Fibroblast of skin of left biceps (primary cell): ENCODE results near the gene SH3RF2.
"Not testable (repeated sequence)": the region's sequence is repeated elsewhere in the genome, so short reads cannot be mapped to it uniquely, and the experiment has no call there.

ENCODE experiments used
- DNase-seq, 2 experiments: peaks; one replicate each; pipeline ENCODE4 v3.0.0-alpha.2; 2013; ENCODE audit warnings: low read depth in 2 of 2

Gene SH3RF2

DNA sequence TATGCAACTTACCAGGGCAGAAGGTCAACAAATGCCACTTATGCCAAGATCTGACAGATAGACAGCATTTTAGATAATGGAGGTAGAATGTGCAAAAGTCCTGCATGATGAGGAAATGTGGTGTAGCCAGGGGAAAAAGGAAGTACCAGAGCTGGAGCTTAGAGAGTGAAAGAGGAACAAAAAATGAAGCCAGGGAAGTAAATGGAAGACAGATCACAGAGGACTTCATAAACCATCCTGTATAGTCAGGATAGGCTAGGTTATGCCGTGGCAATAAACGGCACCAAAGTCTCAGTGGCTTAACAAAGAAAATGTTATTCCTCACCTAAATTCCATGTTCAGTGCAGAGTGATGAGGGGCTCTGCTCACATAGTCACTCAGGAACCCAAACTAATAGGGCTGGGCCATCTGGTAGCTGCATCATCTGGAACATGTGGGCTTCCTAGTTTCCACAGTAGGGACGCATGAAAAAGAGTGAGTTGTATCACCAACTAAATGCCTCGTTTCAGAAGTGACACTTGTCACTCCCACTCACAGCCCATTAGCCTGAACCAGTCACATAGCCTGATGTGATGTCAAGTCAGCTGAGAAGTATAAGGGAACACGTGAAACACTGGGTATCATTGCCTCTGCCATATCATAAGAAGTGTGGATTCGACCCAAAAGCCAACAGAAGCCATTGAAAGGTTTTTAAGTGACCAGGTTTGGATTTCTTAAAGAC lies 70.3 kb downstream of the SH3RF2 start:
- no peak for DNase-seq

DNA sequence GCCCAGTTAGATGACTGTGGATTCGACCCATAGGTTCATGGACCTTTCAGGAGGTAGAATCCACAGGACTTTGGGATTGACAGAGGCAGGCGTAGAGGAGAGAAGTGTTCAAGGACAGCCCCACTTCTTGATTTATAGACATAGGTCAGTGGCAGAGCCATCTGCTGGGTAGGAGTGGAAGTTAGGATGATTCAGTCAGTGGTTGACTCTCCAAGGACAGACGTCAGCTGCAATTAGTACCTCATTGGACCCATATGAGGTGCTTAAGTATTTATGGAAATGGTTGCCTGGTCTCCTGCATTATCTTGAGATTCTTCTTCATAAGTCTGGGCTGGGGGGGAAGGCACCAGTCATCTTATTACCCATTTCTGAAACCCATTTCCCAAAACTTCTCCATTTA lies 70.9 kb downstream of the SH3RF2 start:
- DNase-seq = no peak

DNA sequence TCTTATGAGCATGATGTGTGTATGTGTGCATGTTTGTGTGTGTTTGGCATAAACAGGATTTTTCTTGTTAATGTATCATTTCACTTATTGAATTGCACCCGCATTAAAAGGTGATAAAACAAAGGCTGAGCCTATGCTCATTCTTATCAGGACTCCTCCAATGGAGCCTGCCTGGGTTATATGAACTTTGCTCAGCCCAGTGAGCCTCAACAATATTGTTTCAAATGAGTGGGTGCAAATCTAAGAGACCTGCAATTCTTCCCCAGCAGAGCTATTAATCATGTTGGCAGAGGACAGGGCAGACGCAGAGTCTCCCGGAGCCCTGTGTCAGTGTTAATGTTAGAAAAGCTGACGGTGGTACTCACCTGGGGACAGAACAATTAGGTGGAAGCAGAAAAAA lies 71.6 kb downstream of the SH3RF2 start:
- no peak for DNase-seq

DNA sequence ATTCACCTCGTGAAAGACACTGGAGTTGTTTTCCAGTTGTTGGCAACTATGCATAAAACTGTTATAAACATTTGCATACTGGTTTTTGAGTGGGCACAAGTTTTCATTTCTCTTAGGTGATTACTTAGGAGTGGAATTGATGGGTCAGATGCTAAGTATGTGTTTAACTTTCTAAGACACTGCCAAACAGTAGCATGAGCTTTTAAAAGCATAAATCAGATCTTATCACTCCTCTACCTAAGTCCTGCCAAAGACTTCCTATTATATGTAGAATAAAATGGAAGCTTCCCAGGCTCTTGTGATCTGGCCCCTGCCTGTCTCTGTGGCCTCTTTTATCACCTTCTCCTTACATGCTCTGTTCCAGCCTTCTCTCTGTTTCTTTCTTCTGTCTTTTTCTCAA lies 72.6 kb downstream of the SH3RF2 start:
- DNase-seq = no peak

DNA sequence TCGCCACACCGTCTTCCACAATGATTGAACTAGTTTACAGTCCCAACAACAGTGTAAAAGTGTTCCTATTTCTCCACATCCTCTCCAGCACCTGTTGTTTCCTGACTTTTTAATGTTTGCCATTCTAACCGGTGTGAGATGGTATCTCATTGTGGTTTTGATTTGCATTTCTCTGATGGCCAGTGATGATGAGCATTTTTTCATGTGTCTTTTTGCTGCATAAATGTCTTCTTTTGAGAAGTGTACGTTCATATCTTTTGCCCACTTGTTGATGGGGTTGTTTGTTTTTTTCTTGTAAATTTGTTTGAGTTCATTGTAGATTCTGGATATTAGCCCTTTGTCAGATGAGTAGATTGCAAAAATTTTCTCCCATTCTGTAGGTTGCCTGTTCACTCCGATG lies 74.1 kb downstream of the SH3RF2 start:
- DNase-seq = not testable (repeated sequence)

DNA sequence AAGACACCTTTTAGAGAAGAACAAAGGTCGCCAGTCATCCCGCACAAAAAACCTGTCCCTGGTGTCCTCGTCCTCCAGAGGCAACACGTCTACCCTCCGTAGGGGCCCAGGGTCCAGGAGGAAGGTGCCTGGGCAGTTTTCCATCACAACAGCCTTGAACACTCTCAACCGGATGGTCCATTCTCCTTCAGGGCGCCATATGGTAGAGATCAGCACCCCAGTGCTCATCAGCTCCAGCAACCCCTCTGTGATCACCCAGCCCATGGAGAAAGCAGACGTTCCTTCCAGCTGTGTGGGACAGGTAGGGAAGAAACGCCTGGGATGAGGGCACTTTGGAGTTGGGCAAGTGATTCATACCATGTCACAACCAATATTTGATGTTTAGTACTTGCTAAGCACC lies 77.4 kb downstream of the SH3RF2 start:
- DNase-seq = no peak

DNA sequence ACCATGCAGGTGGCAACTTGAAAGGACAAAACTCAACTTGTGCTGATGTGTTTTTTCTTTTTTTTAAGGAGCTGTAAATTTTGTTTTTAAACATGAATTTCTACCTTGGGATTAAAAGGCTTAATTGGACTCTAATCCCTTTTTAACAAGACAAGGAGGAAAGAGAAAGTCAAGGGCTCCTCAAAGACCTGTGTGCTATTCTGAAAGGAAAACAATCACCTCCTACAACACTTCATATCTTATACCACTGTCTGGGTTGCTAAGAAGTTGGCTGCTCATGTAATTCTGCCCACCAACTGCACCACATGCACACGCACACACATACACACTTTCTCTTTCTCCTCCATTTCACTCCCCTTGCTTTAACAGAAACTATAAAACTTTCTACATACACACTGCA lies 78.6 kb downstream of the SH3RF2 start:
- no peak for DNase-seq

DNA sequence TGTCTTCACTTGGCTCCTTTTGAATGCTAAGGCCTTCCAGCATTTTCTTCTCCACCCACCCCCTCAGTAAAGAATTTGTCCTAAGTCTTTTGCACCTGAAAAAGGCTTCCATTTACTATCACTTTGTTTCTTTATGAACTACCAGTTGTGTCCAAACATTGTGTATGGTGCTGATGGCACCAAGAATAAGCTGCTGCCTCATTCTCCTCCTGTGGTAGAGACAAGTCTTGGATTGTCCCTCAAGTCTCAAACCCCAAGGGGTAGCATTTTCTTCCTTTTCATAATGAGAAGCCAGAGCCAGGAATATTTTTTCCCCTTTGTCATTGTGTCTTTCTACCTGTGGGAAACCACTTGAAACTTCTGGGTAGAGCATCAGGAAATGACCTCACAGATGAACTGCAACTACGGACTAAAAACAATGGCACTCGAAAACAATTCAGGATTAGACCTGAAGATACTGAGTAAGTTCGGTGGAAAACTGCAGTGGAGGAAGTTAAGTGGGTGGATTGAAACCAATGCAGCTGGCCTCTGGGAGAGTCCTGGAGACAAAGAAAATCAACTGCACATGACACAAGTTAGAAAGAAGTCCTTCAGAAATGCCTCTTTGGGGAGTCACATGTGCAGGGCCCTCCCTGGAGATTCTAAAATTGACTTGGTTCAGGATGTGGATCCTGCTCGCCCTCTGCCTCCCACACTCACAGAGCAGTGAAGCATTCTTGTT lies 80.5 kb downstream of the SH3RF2 start:
- DNase-seq = no peak

DNA sequence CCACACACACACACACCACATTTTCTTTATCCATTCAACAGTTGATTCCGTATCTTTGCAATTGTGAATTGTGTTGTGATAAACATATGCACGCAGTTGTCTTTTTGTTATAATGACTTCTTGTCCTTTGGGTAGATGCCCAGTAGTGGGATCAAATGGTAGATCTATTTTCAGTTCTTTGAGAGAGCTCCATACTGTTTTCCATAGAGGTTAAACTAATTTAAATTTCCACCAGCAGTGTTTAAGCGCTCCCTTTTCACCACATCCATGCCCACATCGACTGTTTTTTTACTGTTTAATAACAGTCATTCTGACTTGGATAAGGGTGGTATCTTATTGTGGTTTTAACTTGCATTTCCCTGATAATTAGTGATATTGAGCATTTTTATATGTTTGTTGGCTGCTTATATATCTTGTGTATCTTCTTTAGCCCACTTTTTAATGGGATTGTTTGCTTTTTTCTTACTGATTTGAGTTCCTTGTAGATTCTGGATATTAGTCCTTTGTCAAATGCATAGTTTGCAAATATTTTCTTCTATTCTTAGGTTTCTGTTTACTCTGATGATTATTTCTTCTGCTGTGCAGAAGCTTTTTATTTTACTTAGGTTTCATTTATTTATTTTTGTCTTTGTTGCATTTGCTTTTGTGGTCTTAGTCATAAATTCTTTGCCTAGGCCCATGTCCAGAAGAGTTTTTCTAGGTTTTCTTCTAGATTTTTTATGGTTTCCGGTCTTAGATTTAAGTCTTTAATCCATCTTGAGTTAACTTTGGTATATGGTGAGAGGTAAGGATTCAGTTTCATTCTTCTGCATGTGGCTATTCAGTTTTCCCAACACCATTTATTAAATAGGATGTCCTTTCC lies 82.4 kb downstream of the SH3RF2 start:
- no peak for DNase-seq

DNA sequence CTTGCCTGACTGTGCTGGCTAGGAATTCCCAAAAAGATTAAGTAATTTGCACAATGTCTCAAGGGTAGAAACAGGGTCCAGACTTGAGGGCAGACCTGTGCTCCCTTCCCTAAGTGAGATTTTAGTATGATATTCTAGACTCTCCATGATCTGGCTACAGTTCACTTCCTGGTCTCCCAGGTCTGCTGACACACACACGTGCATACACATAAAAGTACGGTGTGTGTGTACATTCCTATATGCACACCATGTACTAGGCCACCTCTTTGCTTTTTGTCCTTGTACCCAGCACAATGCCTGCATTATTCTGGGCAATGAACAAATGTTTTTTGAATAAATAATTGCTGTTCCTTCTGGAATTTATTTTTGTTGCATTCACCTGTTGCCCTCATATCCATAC lies 83.7 kb downstream of the SH3RF2 start:
- no peak for DNase-seq

DNA sequence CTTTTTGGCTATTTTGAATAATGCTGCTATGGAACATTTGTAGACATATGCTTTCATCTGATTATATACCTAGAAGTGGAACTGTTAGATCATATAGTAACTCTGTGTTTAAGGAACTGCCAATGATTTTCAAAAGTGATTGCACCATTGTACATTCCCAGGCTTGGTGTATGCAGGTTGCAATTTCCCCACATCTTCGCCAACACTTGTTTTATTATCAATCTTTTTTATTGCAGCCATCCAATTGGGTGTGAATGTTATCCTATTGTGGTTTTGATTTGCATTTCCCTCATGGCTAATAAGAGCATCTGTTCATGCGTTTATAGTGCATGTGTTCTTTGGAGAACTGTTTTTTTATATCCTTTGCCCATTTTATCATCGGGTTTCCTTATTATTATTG lies 87.7 kb downstream of the SH3RF2 start:
- DNase-seq = no peak

DNA sequence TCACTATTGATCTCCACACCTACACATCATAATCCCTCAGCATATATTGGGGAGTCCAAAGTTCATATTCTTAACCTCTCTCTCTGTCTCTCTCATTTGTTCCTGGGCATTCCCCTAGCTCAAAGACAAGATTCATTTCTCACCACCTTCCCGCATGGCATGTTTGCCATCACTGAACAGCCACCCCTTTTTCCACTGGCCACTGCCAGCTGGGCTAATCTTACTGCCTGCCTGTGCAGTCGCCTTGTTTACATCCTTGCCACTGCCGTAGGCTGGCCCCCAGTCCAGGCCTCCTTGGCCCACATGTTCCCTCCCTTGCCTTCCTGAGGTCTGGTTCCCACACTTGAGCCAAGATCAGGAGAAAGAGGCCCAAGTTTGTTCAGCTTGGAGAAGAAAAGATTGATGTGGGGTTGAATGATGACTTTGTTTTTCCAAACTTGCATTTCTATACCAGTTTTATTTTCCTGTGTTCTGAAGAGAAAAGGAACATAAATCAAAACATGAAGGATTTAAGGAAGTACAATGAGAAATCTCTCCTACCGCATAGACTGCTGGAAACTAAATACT lies 88.8 kb downstream of the SH3RF2 start:
- no peak for DNase-seq

DNA sequence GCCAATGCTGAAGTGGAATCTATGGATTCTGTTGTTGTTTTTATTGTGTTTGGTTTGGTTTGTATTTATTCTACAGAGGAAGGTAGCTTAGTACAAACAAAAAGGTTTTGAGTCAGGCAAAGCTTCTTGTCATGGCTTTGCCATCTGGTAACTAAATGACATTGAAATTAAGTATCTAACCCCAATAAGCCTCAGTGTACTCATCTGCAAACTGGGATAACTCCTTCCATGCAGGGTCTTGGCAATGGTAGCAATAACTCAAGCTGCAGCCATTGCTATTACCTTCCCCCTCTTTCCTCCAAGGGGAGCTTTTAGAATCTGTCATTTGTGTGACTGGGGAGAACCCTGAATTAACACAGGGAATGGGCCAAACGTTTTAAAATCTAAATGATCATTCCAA lies 89.3 kb downstream of the SH3RF2 start:
- DNase-seq = no peak

DNA sequence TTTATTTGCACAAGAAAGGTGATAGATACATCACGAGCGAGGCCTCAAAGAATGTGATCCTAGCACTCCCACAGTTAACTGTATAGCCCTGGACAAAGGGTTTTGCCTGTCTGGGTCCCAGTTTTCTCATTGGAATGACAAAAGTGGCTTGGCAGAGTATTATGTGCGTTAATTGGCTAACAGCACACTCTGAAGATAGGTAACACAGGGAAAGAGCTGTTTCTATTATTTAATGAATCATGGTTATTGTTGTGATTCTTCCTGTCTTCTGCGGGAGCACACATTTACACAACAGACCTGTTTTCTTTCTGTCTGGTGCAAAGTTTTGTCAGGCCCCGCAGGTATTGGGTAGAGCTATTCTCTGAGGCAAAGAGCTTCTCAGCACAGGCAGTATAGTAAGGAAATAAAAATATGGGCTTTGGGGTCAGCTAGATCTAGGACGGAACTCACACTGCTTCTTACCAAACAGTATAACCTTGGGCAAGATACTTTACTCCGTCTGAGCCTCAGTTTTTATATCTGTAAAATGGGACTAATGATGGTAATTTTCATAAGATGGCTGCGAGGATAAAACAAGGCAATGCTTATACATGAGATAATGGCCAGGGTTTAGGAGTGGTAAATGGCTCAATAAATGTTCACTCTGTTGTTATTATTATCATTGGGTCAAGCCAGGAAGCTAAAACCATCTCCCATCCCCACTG lies 90.1 kb downstream of the SH3RF2 start:
- DNase-seq = no peak

DNA sequence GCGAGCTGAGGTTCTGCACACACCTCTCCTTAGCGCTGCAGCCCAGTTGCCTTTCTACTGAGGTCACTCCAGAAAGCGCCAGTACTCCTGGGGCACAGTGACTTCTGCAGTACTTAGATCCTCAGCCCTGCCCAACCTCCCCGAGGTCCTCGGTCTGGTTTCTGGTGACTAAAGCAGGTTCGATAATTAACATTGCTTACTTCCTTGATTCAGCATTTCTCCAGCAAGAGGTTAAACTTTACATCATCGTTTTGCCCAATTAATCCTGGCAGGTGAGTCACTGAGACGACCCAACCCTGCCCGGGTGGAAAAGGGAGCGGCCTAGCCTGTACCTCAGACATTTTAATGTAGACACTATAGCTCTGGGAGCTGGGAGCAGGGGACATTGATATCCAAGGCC lies 91.4 kb downstream of the SH3RF2 start:
- DNase-seq = no peak

DNA sequence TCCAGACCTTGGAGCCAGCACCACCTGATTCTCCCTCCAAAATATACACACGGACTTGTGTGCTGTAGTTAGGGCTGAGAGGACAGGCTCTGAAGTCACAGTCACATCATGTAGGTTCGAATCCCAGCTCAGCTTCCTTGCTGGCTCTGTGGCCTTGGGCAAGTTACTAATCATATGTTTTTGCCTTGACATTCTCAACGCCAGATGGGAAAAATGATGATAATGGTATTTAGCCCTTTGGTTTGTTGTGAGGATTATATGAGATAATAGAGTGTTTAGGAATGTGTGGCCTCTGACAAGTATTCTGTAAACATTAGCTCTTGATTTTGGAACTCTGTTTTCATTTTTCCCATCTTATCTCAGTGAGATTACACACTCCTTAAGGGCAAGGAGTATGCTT lies 96.5 kb downstream of the SH3RF2 start:
- no peak for DNase-seq

DNA sequence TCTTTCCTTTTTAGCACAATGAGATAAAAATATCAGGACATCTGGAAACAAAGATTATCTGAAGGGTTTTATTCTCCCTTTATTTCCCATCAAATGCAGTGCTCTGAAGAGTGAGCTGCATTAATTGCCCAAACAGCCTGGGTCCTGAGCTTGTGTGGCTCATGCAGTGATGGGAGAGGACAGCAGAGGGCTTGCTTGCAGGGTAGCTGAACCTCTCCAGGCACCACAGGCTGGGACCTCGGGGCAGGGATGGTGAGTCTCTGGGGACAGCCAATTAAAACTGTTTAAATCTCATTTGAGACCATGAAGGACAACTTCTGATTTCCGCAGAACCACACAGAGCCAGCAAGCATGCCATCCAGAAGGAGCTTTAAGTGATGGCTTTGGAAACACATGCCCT lies 97.7 kb downstream of the SH3RF2 start:
- no peak for DNase-seq

DNA sequence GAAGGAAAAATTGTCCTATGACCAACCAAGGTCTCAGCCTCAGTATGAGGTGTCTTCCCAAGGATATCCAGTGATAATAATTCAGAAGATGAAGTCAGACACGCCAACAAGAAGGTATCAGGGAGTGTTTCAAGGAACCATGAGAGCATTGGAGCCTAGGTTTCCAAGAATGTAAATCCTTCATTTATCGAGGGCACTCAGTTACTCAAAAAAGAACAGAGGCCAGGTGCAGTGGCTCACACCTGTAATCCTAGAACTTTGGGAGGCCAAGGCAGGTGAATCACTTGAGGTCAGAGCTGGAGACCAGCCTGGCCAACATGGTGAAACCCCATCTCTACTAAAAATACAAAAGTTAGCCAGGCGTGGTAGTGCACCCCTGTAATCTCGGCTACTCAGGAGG lies 98.2 kb downstream of the SH3RF2 start:
- no peak for DNase-seq

DNA sequence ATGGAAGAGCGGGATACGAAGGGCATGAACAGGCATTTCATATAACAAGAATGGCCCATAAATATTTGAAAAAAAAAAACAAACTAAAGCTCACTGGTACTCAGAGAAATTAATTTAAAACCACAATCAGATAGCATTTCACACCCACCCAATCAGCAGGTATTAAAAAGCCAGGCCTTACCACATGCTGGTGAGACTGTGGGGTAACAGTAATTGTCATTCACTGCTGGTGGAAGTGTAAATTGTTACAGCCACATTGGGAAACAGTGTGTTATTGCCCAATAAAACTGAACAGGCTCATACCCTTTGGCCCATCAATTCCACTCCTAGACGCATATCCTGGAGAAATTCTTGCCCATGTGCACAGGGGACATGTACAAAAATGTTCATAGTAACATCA lies 103.0 kb downstream of the SH3RF2 start:
- no peak for DNase-seq

DNA sequence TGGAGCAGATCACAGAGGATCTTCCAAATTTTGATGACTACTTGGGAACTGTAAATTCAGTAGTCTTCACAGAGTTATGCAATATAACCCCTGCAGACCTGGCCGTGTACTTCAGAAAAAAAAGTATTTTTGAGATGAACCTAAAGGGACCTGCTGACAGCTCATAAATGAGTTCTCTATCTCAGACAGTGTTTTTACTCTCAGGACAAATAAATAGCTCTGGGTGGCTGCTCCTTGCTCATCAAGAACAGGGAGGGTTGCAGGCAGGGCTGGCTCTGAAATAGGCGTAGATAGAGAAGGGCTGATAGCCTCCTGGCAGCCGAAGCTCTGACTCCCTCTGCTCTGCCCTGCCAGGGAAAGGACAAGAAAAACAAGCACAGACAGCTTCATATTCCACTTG lies 104.1 kb downstream of the SH3RF2 start:
- no peak for DNase-seq

DNA sequence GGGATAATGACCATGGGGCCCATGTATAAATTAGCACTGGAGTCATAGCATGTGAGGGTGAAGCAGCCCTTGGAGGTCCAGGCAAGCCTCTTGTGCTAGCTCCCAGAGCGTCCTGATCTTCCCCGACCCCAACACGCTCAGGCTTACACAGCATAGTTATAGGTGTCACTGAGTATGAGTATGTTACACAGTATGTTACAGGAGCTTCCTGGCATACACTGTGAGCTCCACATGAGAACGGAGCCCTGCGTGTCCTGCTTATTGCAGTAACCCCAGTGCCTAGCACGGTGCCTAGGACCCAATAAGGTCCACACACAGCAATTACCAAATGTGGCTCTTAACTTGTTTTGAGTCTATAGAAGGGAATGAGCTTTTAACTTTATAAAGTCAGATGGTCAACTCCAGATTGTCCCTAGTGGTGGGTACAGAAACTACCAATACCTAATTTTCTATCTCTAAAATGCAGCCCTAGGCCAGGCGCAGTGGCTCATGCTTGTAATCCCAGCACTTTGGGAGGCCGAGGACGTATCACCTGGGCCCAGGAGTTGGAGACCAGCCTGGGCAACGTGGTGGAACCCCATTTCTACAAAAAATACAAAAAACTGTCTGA lies 104.9 kb downstream of the SH3RF2 start:
- no peak for DNase-seq
